Vagina (tissue), 2 donors: ENCODE results near the gene CCM2. TPM values are rescaled to one million over a fixed set of nuclear protein-coding genes. Genes with fewer than 3 reads are reported as not detected.
"Not testable (repeated sequence)": the region's sequence is repeated elsewhere in the genome, so short reads cannot be mapped to it uniquely, and the experiment has no call there.

ENCODE experiments used
- DNase-seq, 2 donors: peaks; one replicate each; pipeline ENCODE4 v3.0.0-alpha.2; 2017; ENCODE audit errors: extremely low spot score in 2 of 2
- H3K27ac ChIP-seq: fragments of 200-600 bp; sonication (generic); one replicate; pipeline ENCODE4 v1.5.1; 2019
- H3K27me3 ChIP-seq: fragments of 200-600 bp; sonication (generic); one replicate; pipeline ENCODE4 v1.5.1; 2019
- H3K36me3 ChIP-seq, 2 donors: fragments of 200-600 bp; sonication (generic); one replicate each; pipeline ENCODE4 v1.5.1; 2017 to 2019
- H3K4me1 ChIP-seq: fragments of 200-600 bp; sonication (generic); one replicate; pipeline ENCODE4 v1.5.1; 2019
- H3K4me3 ChIP-seq, 2 donors: fragments of 200-600 bp; sonication (generic); 1 replicate in 1 of 2; 2 replicates in 1 of 2; pipeline ENCODE4 v1.5.1; 2016 to 2019
- H3K9me3 ChIP-seq: fragments of 200-600 bp; sonication (generic); one replicate; pipeline ENCODE4 v1.5.1; 2019
- CTCF ChIP-seq, 3 experiments: fragments of 450-650 bp in 2 of 3; fragments of 200-600 bp in 1 of 3; sonication (generic) in 1 of 3; IDR thresholded peaks; one replicate each; pipeline ENCODE4 v1.5.1; 2017 to 2019; ENCODE audit warnings: antibody characterized with exemption in 3 of 3, mild to moderate bottlenecking in 2 of 3, moderate library complexity in 2 of 3
- POLR2A ChIP-seq, 2 donors: fragments of 450-650 bp; IDR thresholded peaks; one replicate each; pipeline ENCODE4 v1.6.1; 2017; ENCODE audit warnings: antibody characterized with exemption in 2 of 2, mild to moderate bottlenecking in 2 of 2, moderate library complexity in 2 of 2
- POLR2AphosphoS5 ChIP-seq, 2 donors: sonication (generic); formaldehyde crosslinking; IDR thresholded peaks; one replicate each; pipeline ENCODE4 v1.9.0; 2017; ENCODE audit warnings: antibody characterized with exemption in 2 of 2, mild to moderate bottlenecking in 2 of 2, low read depth in 1 of 2; ENCODE audit not compliant: insufficient read depth in 1 of 2
- intact Hi-C: fragments of 100-400 bp; cut with DNase I; formaldehyde crosslinking; loops from one replicate; pipeline ENCODE4 v1.15.1; 2023
- total RNA-seq: library from RNA; depleted of rRNA; stranded (reverse); fragments of >200 nt; gene quantifications from one replicate; pipeline ENCODE4 v1.2.3, GENCODE V29; 2016

The CCM2 gene
- total RNA-seq, 1 donor from 2014 or later = 44.2 TPM

GRCh38 chr7:45028920-45029344 is 28.9 kb downstream of the CCM2 start:
- intact Hi-C loops = no loop called here
- H3K36me3 ChIP-seq = no peaks in the 10 kb centered on the region
- no peak for TF ChIP-seq CTCF (IDR thresholded peaks at IDR 0.05)
- no peak for TF ChIP-seq POLR2A (IDR thresholded peaks at IDR 0.05)
- no peak for TF ChIP-seq POLR2AphosphoS5 (IDR thresholded peaks at IDR 0.05; ENCODE audit: insufficient read depth in 1 of 2, low read depth in 1 of 2)
- H3K27ac ChIP-seq = no peak overlapping the region
- no peaks in the 10 kb centered on the region for H3K27me3 ChIP-seq
- no peak for DNase-seq
- H3K4me3 ChIP-seq = peak overlapping the region in 1 of 2 donors; percentile 30
- no peaks in the 10 kb centered on the region for H3K9me3 ChIP-seq
- H3K4me1 ChIP-seq = peaks cover 27% of the 10 kb centered on the region

DNA sequence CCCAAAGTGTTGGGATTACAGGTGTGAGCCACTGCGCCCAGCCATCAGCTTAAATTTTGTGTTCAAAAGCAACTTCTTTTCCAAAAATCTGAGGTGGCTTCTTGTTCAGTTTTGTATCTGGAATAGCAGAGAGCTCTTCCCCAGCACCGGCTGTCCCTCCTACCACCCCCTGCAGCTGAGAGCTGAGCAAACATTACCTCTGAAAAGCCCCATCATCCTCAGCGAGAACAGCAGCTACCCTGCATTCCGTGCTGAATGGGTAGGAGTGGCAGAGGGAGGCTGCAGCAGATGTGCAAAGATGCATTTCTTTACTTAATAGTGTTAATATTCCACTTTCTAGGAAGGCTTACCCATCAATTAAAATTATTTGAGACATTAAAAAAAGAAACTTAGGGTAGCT is 31.8 kb downstream of the CCM2 start:
- no peaks in the 10 kb centered on the region for H3K36me3 ChIP-seq
- H3K9me3 ChIP-seq = no peaks in the 10 kb centered on the region
- H3K27me3 ChIP-seq = no peaks in the 10 kb centered on the region
- peaks cover 50% of the 10 kb centered on the region for H3K4me1 ChIP-seq
- H3K4me3 ChIP-seq = no peak overlapping the region
- H3K27ac ChIP-seq = no peak overlapping the region
- DNase-seq = no peak
- no peak for TF ChIP-seq CTCF (IDR thresholded peaks at IDR 0.05)
- no peak for TF ChIP-seq POLR2AphosphoS5 (IDR thresholded peaks at IDR 0.05; ENCODE audit: insufficient read depth in 1 of 2, low read depth in 1 of 2)
- intact Hi-C loops = no loop called here

- Histone ChIP-seq H3K4me3 (no peak overlapping the region), H3K27ac (no peak overlapping the region), H3K4me1 (peaks cover 46% of the 10 kb centered on the region), H3K36me3 (no peaks in the 10 kb centered on the region), H3K27me3 (no peaks in the 10 kb centered on the region), H3K9me3 (no peaks in the 10 kb centered on the region)
- intact Hi-C loops = no loop called here
- TF ChIP-seq CTCF (IDR thresholded peaks at IDR 0.05) (no peak), POLR2AphosphoS5 (IDR thresholded peaks at IDR 0.05; ENCODE audit: insufficient read depth in 1 of 2, low read depth in 1 of 2) (no peak), POLR2A (IDR thresholded peaks at IDR 0.05) (no peak)
- no peak for DNase-seq
Measured at GRCh38 chr7:45032421-45032820, 32.4 kb downstream of the CCM2 start.

DNA sequence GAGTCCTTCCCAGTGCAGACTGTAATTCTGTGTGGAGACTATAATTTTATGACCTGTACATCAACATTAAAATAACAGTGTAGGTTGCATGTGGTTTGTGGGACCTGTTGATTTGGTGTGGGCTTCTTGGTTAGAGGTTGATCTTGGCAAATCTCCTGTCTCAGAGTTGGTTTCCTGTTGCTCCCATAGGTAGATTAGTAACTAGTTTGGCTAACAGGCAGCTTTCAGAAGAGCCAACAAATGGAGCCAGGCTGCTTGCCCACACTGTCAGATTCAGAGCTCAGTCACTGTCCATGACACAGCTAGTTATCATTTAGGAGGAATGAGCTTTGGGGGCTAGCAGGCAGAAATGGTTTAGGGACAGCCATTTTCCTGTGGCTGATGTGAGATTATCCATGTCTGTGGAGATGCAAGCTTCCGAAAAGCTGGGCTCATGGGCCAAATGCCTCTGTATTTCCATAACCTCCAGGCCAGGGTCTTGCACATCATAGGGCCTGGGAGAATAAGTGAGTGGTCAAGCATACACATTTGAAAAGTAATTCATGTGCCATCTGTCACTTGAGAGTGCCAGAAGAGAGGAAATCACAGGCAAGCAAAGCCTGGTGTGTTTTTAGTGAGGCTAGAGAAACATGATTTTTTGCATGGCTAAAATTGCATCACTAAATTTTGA is 33.4 kb downstream of the CCM2 start:
- no peak overlapping the region for H3K4me3 ChIP-seq
- no peak for DNase-seq
- no peak overlapping the region for H3K27ac ChIP-seq
- H3K4me1 ChIP-seq = peaks cover 46% of the 10 kb centered on the region
- no peak for TF ChIP-seq POLR2A (IDR thresholded peaks at IDR 0.05)
- TF ChIP-seq CTCF (IDR thresholded peaks at IDR 0.05) = no peak
- TF ChIP-seq POLR2AphosphoS5 (IDR thresholded peaks at IDR 0.05; ENCODE audit: insufficient read depth in 1 of 2, low read depth in 1 of 2) = no peak
- no peaks in the 10 kb centered on the region for H3K9me3 ChIP-seq
- peaks cover 0 to 1% of the 10 kb centered on the region in 2 donors for H3K36me3 ChIP-seq
- H3K27me3 ChIP-seq = no peaks in the 10 kb centered on the region
- intact Hi-C loops = no loop called here

DNA sequence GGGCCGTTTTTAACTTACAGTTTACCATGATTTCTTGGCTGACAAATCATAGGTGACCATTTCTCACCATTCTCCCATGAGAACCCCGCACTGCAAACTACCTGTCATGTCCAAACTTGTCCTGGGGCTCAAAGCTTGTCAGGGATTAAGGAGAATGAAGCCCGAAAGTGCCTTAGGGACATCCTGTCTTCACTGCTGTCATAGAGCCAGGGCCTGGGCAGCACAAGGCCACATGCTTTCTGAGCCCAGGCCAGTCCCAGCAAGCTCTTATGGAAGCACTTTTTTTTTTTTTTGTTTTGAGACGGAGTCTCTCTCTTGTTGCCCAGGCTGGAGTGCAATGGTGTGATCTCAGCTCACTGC is 33.9 kb downstream of the CCM2 start:
- Histone ChIP-seq H3K27ac (no peak overlapping the region), H3K27me3 (no peaks in the 10 kb centered on the region), H3K4me1 (peaks cover 46% of the 10 kb centered on the region), H3K4me3 (no peak overlapping the region), H3K9me3 (no peaks in the 10 kb centered on the region), H3K36me3 (peaks cover 0 to 6% of the 10 kb centered on the region in 2 donors)
- DNase-seq = no peak
- intact Hi-C loops = no loop called here
- TF ChIP-seq CTCF (IDR thresholded peaks at IDR 0.05) = no peak
- peak in 1 of 2 donors; percentile 15 for TF ChIP-seq POLR2AphosphoS5 (IDR thresholded peaks at IDR 0.05; ENCODE audit: insufficient read depth in 1 of 2, low read depth in 1 of 2)
- no peak for TF ChIP-seq POLR2A (IDR thresholded peaks at IDR 0.05)

- peaks cover 46% of the 10 kb centered on the region for H3K4me1 ChIP-seq
- H3K4me3 ChIP-seq, intact Hi-C loops, DNase-seq, H3K9me3 ChIP-seq, H3K27me3 ChIP-seq, H3K27ac ChIP-seq: not testable (repeated sequence)
- peaks cover 0 to 14% of the 10 kb centered on the region in 2 donors for H3K36me3 ChIP-seq
Measured at GRCh38 chr7:45034710-45035109, 34.7 kb downstream of the CCM2 start.
